Measurements from ENCODE around the gene MUC6.

DNA sequence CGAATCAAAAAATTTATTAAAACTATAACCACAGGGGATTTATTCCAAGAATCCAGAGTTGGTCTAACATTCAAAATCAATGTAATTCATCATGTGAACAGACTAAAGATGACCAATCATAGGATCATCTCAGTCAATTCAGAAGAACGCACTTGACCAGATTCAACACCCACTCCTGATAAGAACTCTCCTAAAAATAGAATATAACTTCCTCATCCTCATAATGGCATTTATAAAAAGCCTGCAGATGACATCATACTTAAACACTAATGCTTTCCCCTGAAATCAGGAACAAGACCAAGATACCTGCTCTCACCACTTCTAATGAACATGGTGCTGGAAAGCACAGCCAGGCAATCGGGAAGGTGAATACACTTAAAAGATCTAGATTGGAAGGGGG lies 27.6 kb upstream of the MUC6 start:
- TF ChIP-seq POLR2A (IDR thresholded peaks at IDR 0.05; ENCODE audit: low read length), result no peak
- TF ChIP-seq GATA1 (IDR thresholded peaks at IDR 0.05; ENCODE audit: low read depth, low read length), result no peak
